ENCODE data around the gene BOC.

BOC gene

DNA sequence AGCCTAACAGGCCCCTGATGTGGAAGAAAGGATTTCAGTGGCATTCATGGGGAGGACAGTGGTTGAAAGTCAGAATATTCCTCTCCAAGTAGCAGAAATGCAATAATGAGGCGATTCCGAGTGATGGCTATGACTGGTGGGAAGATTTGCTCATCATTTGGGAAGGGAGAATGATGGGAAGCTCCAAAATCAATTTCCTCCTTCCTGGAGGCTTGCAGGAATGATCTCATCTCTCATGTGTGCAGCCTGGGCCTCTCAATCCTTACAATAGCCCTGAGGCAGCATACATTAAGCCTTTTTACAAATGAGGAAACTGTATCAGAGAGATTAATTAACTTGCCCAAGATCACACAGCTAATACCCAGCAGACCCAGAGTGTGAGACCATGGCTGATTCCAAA is 58.7 kb downstream of the BOC start:
- DNase-seq (ENCODE audit: low spot score): no peak
- in situ Hi-C loops (cut with MboI; ENCODE audit: low pct_unique_long_range_greater_than_20kb, low sequenced_read_pairs, unreplicated experiment): no loop called here
- TF ChIP-seq, protein P1, sequence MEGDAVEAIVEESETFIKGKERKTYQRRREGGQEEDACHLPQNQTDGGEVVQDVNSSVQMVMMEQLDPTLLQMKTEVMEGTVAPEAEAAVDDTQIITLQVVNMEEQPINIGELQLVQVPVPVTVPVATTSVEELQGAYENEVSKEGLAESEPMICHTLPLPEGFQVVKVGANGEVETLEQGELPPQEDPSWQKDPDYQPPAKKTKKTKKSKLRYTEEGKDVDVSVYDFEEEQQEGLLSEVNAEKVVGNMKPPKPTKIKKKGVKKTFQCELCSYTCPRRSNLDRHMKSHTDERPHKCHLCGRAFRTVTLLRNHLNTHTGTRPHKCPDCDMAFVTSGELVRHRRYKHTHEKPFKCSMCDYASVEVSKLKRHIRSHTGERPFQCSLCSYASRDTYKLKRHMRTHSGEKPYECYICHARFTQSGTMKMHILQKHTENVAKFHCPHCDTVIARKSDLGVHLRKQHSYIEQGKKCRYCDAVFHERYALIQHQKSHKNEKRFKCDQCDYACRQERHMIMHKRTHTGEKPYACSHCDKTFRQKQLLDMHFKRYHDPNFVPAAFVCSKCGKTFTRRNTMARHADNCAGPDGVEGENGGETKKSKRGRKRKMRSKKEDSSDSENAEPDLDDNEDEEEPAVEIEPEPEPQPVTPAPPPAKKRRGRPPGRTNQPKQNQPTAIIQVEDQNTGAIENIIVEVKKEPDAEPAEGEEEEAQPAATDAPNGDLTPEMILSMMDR (IDR thresholded peaks at IDR 0.05; ENCODE audit: extremely low read depth, insufficient read depth, missing control alignments): no peak

DNA sequence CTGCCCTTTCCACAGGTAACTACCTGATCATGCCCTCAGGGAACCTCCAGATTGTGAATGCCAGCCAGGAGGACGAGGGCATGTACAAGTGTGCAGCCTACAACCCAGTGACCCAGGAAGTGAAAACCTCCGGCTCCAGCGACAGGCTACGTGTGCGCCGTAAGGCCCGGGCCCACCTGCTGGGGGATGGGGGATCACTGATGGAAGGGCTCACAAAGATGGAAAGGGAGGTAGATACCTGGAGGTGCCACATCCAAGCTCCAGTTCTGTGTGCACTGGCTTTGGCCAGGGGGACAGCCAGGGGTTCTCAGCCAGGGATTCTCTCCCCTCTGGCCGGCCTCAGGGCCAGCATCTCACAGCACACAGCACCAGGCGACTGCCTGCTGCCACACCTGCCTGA is 59.4 kb downstream of the BOC start:
- no peak for DNase-seq (ENCODE audit: low spot score)
- in situ Hi-C loops (cut with MboI; ENCODE audit: low pct_unique_long_range_greater_than_20kb, low sequenced_read_pairs, unreplicated experiment): no loop called here
- TF ChIP-seq, protein P1 (IDR thresholded peaks at IDR 0.05; ENCODE audit: extremely low read depth, insufficient read depth, missing control alignments): no peak

DNA sequence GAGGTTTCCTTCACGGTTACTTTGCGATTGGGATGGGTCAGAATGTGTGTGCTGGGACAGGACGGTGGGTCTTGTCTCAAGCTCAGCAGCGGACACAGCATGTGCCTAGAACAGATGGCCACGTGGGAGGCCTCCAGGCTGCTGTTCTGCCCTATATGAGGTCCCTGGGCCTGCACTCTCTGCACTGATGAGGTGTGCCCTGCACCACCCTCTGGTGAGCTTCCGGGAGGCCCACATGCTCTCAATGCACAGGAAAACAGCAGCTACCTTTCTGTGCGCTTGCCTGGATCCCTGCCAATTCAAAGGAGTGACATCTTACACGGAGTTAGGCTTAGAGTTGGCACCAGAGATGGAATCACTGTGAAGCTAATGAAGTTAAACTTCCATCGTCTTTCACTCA is 59.8 kb downstream of the BOC start:
- DNase-seq (ENCODE audit: low spot score): no peak
- TF ChIP-seq, protein P1 (IDR thresholded peaks at IDR 0.05; ENCODE audit: extremely low read depth, insufficient read depth, missing control alignments): no peak
- in situ Hi-C loops (cut with MboI; ENCODE audit: low pct_unique_long_range_greater_than_20kb, low sequenced_read_pairs, unreplicated experiment): no loop called here

DNA sequence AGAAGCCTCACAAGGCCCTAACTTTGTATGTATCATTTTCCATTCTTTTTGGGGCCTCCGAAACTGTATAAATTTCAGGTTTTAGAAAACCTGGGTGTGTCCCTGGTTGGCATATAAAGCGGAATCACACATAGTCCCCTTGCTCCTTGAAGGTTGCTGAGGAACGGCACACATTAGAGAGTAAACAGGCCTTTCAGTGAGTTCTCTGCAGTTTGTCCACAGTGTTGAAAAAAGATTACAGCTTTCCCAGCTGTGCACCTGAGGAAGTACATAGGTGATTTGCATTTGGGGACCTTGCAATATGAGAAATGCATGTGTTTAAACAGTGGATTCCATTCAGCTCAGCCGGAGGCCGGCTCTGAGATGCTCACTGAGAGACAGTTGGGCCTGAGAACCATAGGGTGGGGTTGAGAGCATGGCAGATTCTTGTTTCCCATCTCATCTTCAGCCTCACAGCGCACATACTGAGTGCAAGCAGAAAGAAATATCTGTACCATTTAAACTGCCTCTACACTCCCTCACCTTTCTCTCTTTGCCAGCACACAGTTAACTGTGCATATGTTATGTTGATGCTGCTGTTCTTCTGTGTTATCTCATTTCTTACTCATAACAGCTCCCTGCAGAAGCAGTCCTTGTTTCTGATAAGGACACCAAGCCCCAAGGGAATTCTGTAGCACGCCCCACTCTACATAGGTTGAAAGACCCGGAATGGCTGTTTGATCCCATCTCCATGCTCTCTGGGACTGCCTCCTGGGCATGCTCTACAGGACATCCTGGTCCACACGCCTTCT is 60.4 kb downstream of the BOC start:
- in situ Hi-C loops (cut with MboI; ENCODE audit: low pct_unique_long_range_greater_than_20kb, low sequenced_read_pairs, unreplicated experiment): no loop called here
- TF ChIP-seq, protein P1 (IDR thresholded peaks at IDR 0.05; ENCODE audit: extremely low read depth, insufficient read depth, missing control alignments): no peak
- no peak for DNase-seq (ENCODE audit: low spot score)

DNA sequence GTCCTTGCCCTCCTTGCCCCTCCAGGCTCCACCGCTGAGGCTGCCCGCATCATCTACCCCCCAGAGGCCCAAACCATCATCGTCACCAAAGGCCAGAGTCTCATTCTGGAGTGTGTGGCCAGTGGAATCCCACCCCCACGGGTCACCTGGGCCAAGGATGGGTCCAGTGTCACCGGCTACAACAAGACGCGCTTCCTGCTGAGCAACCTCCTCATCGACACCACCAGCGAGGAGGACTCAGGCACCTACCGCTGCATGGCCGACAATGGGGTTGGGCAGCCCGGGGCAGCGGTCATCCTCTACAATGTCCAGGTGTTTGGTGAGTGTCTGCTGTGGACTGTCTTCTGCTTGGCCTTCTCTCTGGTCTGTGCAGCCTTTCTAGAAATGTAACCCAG is 61.0 kb downstream of the BOC start:
- in situ Hi-C loops (cut with MboI; ENCODE audit: low pct_unique_long_range_greater_than_20kb, low sequenced_read_pairs, unreplicated experiment): no loop called here
- TF ChIP-seq, protein P1 (IDR thresholded peaks at IDR 0.05; ENCODE audit: extremely low read depth, insufficient read depth, missing control alignments): no peak

DNA sequence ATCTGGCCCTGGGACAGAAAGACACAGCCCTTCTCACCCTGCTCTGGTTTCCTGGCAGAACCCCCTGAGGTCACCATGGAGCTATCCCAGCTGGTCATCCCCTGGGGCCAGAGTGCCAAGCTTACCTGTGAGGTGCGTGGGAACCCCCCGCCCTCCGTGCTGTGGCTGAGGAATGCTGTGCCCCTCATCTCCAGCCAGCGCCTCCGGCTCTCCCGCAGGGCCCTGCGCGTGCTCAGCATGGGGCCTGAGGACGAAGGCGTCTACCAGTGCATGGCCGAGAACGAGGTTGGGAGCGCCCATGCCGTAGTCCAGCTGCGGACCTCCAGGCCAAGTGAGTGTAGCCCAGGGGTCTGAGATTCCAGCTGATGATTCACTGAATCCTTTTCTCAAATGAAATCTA is 61.7 kb downstream of the BOC start:
- no peak for DNase-seq (ENCODE audit: low spot score)
- TF ChIP-seq, protein P1 (IDR thresholded peaks at IDR 0.05; ENCODE audit: extremely low read depth, insufficient read depth, missing control alignments): no peak
- in situ Hi-C loops (cut with MboI; ENCODE audit: low pct_unique_long_range_greater_than_20kb, low sequenced_read_pairs, unreplicated experiment): no loop called here

More for the DNA sequence above, 61.0 kb downstream of the BOC start:
- DNase-seq (ENCODE audit: low spot score): no peak
